Naive B cell (primary cell): ENCODE data around the gene GPR15LG. TPM values are rescaled to one million over a fixed set of nuclear protein-coding genes. Genes with fewer than 3 reads are reported as not detected.
A peak's percentile ranks its signal among the peaks of the same experiment; 100 is the strongest.
"Not testable (repeated sequence)": the region's sequence is repeated elsewhere in the genome, so short reads cannot be mapped to it uniquely, and the experiment has no call there.

Experiments used
- ATAC-seq, 2 donors: fragments of 150-1000 bp; cut with Tn5 transposase; 2 replicates each; pipeline ENCODE4 v1.10.0; 2021; ENCODE audit warnings: low read depth in 2 of 2, mild to moderate bottlenecking in 2 of 2, moderate library complexity in 2 of 2
- DNase-seq: peaks from one replicate; pipeline ENCODE4 v3.0.0; 2022
- H3K27ac Mint-ChIP-seq, 6 donors: one replicate each; pipeline ENCODE4 v1.8.0; 2020 to 2022; ENCODE audit warnings: mild to moderate bottlenecking in 6 of 6, mixed read lengths in 6 of 6, moderate library complexity in 5 of 6, inconsistent platforms in 2 of 6
- H3K27me3 Mint-ChIP-seq, 3 donors: one replicate each; pipeline ENCODE4 v1.8.0; 2021 to 2022; ENCODE audit warnings: mixed read lengths in 3 of 3, mild to moderate bottlenecking in 1 of 3
- H3K36me3 Mint-ChIP-seq, 2 donors: one replicate each; pipeline ENCODE4 v1.8.0; 2020 to 2022; ENCODE audit warnings: mixed read lengths in 2 of 2, inconsistent platforms in 1 of 2, mild to moderate bottlenecking in 1 of 2
- H3K4me1 Mint-ChIP-seq, 3 donors: one replicate each; pipeline ENCODE4 v1.8.0; 2020 to 2022; ENCODE audit warnings: mixed read lengths in 3 of 3, inconsistent platforms in 1 of 3, mild to moderate bottlenecking in 1 of 3, moderate library complexity in 1 of 3
- H3K4me3 Mint-ChIP-seq, 8 donors: one replicate each; pipeline ENCODE4 v1.8.0; 2020 to 2022; ENCODE audit warnings: mild to moderate bottlenecking in 8 of 8, mixed read lengths in 8 of 8, moderate library complexity in 8 of 8, inconsistent platforms in 2 of 8
- H3K9me3 Mint-ChIP-seq, 7 donors: one replicate each; pipeline ENCODE4 v1.8.0; 2020 to 2022; ENCODE audit warnings: mixed read lengths in 7 of 7, mild to moderate bottlenecking in 5 of 7, inconsistent platforms in 2 of 7, moderate library complexity in 1 of 7
- polyA plus RNA-seq, 6 donors: library from polyadenylated mRNA; unstranded; fragments of 300-500 nt; fragmentation: Illumina TruSeq; gene quantifications; one replicate each; pipeline ENCODE4 v1.2.3, GENCODE V29; 2021; ENCODE audit warnings: low read depth in 6 of 6

Gene GPR15LG
- polyA plus RNA-seq, 6 donors from 2014 or later, result not detected

GRCh38 chr10:84171700-84172466, 1.7 kb upstream of the GPR15LG start:
- H3K36me3 Mint-ChIP-seq, ATAC-seq, H3K27me3 Mint-ChIP-seq: not testable (repeated sequence)
- Mint-ChIP-seq H3K4me1 (peaks cover 11 to 24% (median 23%) of the 10 kb centered on the region in 3 donors), H3K9me3 (peaks cover 0 to 16% (median 5%) of the 10 kb centered on the region in 7 donors), H3K4me3 (peak overlapping the region in 3 of 8 donors; percentile 16 to 74 (median 24)), H3K27ac (peak overlapping the region; percentile 84 to 96 (median 92))
- DNase-seq, result peak; percentile 18

- H3K4me3 Mint-ChIP-seq, result peak overlapping the region in 3 of 8 donors; percentile 16 to 74 (median 24)
- H3K27me3 Mint-ChIP-seq, result no peaks in the 10 kb centered on the region
- DNase-seq (no peak), ATAC-seq (no peak)
- peaks cover 0 to 7% (median 2%) of the 10 kb centered on the region in 7 donors for H3K9me3 Mint-ChIP-seq
- H3K27ac Mint-ChIP-seq, result peak overlapping the region; percentile 40 to 96 (median 92)
- H3K4me1 Mint-ChIP-seq, result peaks cover 12 to 25% (median 23%) of the 10 kb centered on the region in 3 donors
- peaks cover under 1 to 2% of the 10 kb centered on the region in 2 donors for H3K36me3 Mint-ChIP-seq
Measured at GRCh38 chr10:84172467-84173356, 889 bp upstream of the GPR15LG start.

DNA sequence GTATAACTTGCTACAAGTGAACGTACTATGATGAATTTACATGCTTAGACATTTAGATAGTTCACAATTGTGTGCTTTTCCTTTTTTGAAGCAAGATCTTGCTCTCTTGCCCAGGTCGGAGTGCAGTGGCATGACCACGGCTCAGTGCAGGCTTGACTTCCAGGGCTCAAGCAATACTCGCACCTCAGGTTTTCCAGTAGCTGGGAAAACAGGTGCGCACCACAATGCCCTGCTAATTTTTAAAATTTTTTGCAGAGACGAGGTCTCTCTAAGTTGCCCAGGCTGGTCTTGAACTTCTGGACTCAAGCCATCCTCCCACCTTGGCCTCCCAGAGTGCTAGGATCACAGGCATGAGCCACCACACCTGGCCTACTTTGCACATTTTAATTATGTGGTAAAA, 1.8 kb downstream of the GPR15LG start:
- ATAC-seq, result no peak
- Mint-ChIP-seq H3K27me3 (no peaks in the 10 kb centered on the region), H3K4me1 (peaks cover 12 to 25% (median 23%) of the 10 kb centered on the region in 3 donors), H3K27ac (no peak overlapping the region), H3K9me3 (peaks cover 0 to 3% (median 0%) of the 10 kb centered on the region in 7 donors), H3K36me3 (no peaks in the 10 kb centered on the region), H3K4me3 (no peak overlapping the region)
- DNase-seq, result no peak

GRCh38 chr10:84176351-84176750, 2.8 kb downstream of the GPR15LG start:
- ATAC-seq (no peak), DNase-seq (no peak)
- Mint-ChIP-seq H3K27me3 (no peaks in the 10 kb centered on the region), H3K9me3 (peaks cover 0 to 3% (median 0%) of the 10 kb centered on the region in 7 donors), H3K4me1 (peaks cover 12 to 23% (median 23%) of the 10 kb centered on the region in 3 donors), H3K36me3 (no peaks in the 10 kb centered on the region), H3K4me3 (peak overlapping the region in 1 of 8 donors; percentile 16), H3K27ac (peak overlapping the region in 2 of 6 donors; percentile 5 to 20)

DNA sequence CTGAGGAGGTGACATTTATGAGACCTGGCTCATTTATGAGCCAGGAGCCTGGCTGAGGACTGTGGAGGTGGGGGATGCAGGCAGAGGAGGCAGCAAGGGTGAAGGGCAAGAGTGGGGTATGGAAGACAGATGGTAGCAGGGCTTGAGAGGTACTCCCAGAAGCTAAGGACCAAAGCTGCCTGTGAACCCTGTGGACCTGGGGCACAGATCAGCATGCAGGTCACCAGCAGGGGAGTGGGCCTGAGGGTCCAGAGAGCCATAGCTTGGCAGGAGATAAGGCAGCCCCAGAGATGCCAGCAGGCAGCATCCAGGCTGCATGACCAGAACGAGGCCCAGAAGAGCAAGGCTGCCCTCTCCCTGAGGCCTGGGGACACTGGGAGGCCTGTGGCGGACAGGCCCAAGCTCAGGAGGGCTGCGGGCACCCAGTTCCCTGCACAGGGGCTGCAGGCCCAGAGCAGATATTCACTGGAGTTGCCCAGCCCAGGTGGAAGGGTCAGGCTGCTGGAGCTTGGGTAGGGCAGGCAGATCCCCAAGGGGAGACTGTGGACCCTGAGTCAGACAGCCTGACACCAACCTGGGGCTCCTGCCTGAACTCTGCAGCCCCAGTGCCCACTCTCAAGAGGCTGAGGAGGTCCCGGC, 3.4 kb downstream of the GPR15LG start:
- H3K4me1 Mint-ChIP-seq, result peaks cover 12 to 18% (median 17%) of the 10 kb centered on the region in 3 donors
- no peaks in the 10 kb centered on the region for H3K36me3 Mint-ChIP-seq
- peaks cover 0 to 3% (median 0%) of the 10 kb centered on the region in 7 donors for H3K9me3 Mint-ChIP-seq
- no peak for DNase-seq
- peak overlapping the region in 3 of 8 donors; percentile 16 to 71 (median 43) for H3K4me3 Mint-ChIP-seq
- peak overlapping the region in 1 of 6 donors; percentile 63 for H3K27ac Mint-ChIP-seq
- ATAC-seq, result no peak
- H3K27me3 Mint-ChIP-seq, result no peaks in the 10 kb centered on the region

DNA sequence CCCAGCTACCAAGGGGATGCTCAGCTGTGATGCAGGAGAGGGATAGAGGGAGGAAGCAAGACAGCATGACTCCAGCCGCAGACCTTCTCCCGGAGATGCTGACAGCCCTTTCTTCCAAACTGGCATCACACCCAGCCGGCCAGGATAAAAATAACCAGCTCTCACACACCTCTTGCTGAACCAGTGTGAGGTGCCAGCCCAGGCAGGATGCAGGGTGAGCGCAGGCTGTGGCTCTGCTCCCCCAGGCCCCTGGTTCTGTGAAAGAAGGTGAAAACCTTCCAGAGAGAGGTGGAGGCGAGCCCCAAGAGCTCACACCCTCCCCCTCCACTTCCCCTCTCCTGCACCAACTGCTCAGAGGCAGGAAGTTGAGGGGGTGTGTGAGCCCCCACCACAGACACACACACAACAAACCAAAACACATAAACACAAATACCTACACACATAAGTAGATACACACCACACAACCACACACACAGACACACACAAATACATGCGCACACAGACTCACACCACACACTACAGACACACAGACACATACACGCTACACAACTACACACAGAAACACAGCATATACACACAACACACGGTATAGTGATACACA, 4.0 kb downstream of the GPR15LG start:
- ATAC-seq (peak; percentile 21 to 35), DNase-seq (no peak)
- no peak overlapping the region for H3K4me3 Mint-ChIP-seq
- no peaks in the 10 kb centered on the region for H3K27me3 Mint-ChIP-seq
- H3K27ac Mint-ChIP-seq, result peak overlapping the region in 1 of 6 donors; percentile 63
- H3K9me3 Mint-ChIP-seq, result peaks cover 0 to 2% (median 0%) of the 10 kb centered on the region in 7 donors
- H3K36me3 Mint-ChIP-seq, result no peaks in the 10 kb centered on the region
- peaks cover 5 to 11% (median 11%) of the 10 kb centered on the region in 3 donors for H3K4me1 Mint-ChIP-seq

- H3K27ac Mint-ChIP-seq, result no peak overlapping the region
- H3K4me1 Mint-ChIP-seq, result peaks cover 5 to 6% (median 5%) of the 10 kb centered on the region in 3 donors
- no peak overlapping the region for H3K4me3 Mint-ChIP-seq
- no peak for ATAC-seq
- no peak for DNase-seq
- peaks cover 0 to 2% (median 0%) of the 10 kb centered on the region in 7 donors for H3K9me3 Mint-ChIP-seq
- no peaks in the 10 kb centered on the region for H3K27me3 Mint-ChIP-seq
- no peaks in the 10 kb centered on the region for H3K36me3 Mint-ChIP-seq
Measured at GRCh38 chr10:84178160-84178609, 4.6 kb downstream of the GPR15LG start.

DNA sequence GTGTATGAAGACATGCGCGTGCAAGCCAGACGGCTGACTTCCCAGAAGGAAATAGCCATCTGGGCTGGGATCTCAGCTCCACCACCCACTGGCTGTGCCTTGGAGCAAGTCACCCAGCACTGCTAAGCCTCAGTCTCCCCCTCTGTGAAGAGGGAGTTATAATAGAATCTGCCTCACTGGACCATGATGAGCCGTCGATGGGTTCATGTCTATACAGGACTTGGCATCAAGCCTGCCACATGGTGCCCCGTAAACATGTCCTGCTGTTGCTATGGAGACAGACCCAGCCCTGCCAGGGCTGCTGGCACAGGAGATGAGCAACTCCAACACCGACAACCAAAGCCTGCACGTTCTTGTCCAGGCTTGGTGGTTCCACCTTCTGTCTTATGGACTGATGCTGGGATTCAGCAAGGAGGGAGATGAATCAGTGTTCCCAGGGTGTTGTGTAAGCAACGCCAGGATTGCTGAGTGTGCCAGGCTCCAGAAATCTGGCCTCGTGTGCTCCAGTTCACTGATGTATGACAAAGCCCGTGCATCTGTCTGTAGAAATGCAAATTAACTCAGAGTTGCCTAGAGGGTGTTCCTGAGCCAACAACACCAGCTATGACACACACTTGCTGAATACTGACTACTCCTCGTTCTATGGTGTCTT, 5.6 kb downstream of the GPR15LG start:
- Mint-ChIP-seq H3K9me3 (peaks cover 0 to 2% (median 0%) of the 10 kb centered on the region in 7 donors), H3K27me3 (no peaks in the 10 kb centered on the region), H3K36me3 (no peaks in the 10 kb centered on the region), H3K4me1 (peaks cover 4 to 6% (median 5%) of the 10 kb centered on the region in 3 donors), H3K4me3 (no peak overlapping the region), H3K27ac (no peak overlapping the region)
- DNase-seq (peak; percentile 47), ATAC-seq (peak; percentile 86 to 89)

DNA sequence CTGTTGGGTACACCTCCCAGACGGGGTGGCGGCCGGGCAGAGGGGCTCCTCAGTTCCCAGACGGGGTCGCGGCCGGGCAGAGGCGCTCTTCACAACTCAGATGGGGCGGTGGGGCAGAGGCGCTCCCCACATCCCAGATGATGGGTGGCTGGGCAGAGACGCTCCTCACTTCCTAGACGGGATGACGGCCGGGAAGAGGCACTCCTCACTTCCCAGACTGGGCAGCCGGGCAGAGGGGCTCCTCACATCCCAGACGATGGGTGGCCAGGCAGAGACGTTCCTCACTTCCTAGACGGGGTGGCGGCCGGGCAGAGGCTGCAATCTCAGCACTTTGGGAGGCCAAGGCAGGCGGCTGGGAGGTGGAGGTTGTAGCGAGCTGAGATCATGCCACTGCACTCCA, 6.8 kb downstream of the GPR15LG start:
- not testable (repeated sequence) for DNase-seq, ATAC-seq, H3K27me3 Mint-ChIP-seq, H3K27ac Mint-ChIP-seq, H3K4me3 Mint-ChIP-seq, H3K36me3 Mint-ChIP-seq, H3K9me3 Mint-ChIP-seq
- peaks cover 4 to 11% (median 5%) of the 10 kb centered on the region in 3 donors for H3K4me1 Mint-ChIP-seq

DNA sequence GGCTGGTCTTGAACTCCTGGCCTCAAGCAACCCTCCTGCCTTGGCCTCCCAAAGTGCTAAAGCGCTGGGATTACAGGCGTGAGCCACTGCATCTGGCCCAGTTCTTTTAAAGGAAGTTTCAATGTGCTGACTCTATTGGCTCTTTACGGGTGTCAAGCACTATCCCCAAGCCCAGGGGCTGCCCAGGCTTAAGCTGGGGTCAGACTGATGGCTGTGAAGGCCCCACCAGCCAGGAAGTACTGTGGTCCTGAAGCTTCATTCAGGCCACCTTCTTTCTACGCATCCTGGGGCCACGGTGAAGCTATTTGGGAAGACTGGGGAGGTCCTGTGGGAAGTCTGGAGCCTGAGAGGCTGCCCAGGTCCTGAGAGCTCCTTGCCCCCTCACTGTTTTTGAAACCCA, 8.0 kb downstream of the GPR15LG start:
- peaks cover 0 to 8% (median 5%) of the 10 kb centered on the region in 3 donors for H3K27me3 Mint-ChIP-seq
- H3K9me3 Mint-ChIP-seq, result peaks cover 0 to 2% (median 0%) of the 10 kb centered on the region in 7 donors
- ATAC-seq (no peak), DNase-seq (no peak)
- H3K4me3 Mint-ChIP-seq, result no peak overlapping the region
- peak overlapping the region in 1 of 6 donors; percentile 24 for H3K27ac Mint-ChIP-seq
- H3K4me1 Mint-ChIP-seq, result peaks cover 3 to 8% (median 3%) of the 10 kb centered on the region in 3 donors
- no peaks in the 10 kb centered on the region for H3K36me3 Mint-ChIP-seq

DNA sequence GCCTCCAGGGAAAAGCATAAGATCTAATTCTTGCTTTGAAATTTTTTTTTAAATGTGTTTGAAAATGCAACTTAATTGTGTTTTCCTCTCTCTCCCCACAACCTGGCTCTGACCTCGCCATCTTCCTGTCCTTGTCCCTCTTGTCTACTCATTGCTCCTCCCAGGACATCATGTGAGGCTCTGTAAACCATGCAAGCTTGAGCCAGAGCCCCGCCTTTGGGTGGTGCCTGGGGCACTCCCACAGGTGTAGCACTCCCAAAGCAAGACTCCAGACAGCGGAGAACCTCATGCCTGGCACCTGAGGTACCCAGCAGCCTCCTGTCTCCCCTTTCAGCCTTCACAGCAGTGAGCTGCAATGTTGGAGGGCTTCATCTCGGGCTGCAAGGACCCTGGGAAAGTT, 10.9 kb downstream of the GPR15LG start:
- ATAC-seq (no peak), DNase-seq (no peak)
- H3K27ac Mint-ChIP-seq, result no peak overlapping the region
- peaks cover 0 to 2% (median 0%) of the 10 kb centered on the region in 7 donors for H3K9me3 Mint-ChIP-seq
- peaks cover 0 to 5% (median 0%) of the 10 kb centered on the region in 3 donors for H3K4me1 Mint-ChIP-seq
- H3K4me3 Mint-ChIP-seq, result no peak overlapping the region
- peaks cover 0 to 8% (median 5%) of the 10 kb centered on the region in 3 donors for H3K27me3 Mint-ChIP-seq
- no peaks in the 10 kb centered on the region for H3K36me3 Mint-ChIP-seq

- DNase-seq, result no peak
- H3K9me3 Mint-ChIP-seq, result peaks cover 0 to 2% (median 0%) of the 10 kb centered on the region in 7 donors
- no peak overlapping the region for H3K27ac Mint-ChIP-seq
- no peaks in the 10 kb centered on the region for H3K36me3 Mint-ChIP-seq
- ATAC-seq, result no peak
- peaks cover 0 to 5% (median 0%) of the 10 kb centered on the region in 3 donors for H3K4me1 Mint-ChIP-seq
- peaks cover 0 to 8% (median 5%) of the 10 kb centered on the region in 3 donors for H3K27me3 Mint-ChIP-seq
- H3K4me3 Mint-ChIP-seq, result no peak overlapping the region
Measured at GRCh38 chr10:84185526-84186175, 12.1 kb downstream of the GPR15LG start.
